Measurements from ENCODE around the gene TEX38. TPM values are rescaled to one million over a fixed set of nuclear protein-coding genes. Genes with fewer than 3 reads are reported as not detected.
"Not testable (repeated sequence)": the region's sequence is repeated elsewhere in the genome, so short reads cannot be mapped to it uniquely, and the experiment has no call there.

TEX38 gene
- total and polyA plus RNA-seq, 8 donors: 0.35 to 0.80 TPM; not detected in 6

- Histone ChIP-seq H3K36me3 (peaks cover 0 to 40% (median 8%) of the 10 kb centered on the region in 3 donors), H3K4me1 (no peaks in the 10 kb centered on the region), H3K27ac (no peak overlapping the region), H3K9me3 (no peaks in the 10 kb centered on the region), H3K4me3 (no peak overlapping the region), H3K27me3 (no peaks in the 10 kb centered on the region)
- ATAC-seq (no peak), DNase-seq (no peak), FAIRE-seq (no peak)
- WGBS, 2 donors: 92 to 97% methylated on average over 2 of the region's 2 CpGs
- intact Hi-C loops (cut with DNase I): no loop called here
- TF ChIP-seq, protein P1, sequence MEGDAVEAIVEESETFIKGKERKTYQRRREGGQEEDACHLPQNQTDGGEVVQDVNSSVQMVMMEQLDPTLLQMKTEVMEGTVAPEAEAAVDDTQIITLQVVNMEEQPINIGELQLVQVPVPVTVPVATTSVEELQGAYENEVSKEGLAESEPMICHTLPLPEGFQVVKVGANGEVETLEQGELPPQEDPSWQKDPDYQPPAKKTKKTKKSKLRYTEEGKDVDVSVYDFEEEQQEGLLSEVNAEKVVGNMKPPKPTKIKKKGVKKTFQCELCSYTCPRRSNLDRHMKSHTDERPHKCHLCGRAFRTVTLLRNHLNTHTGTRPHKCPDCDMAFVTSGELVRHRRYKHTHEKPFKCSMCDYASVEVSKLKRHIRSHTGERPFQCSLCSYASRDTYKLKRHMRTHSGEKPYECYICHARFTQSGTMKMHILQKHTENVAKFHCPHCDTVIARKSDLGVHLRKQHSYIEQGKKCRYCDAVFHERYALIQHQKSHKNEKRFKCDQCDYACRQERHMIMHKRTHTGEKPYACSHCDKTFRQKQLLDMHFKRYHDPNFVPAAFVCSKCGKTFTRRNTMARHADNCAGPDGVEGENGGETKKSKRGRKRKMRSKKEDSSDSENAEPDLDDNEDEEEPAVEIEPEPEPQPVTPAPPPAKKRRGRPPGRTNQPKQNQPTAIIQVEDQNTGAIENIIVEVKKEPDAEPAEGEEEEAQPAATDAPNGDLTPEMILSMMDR (IDR thresholded peaks at IDR 0.05): no peak
Observed at GRCh38 chr1:46653405-46653958, 18.2 kb upstream of the TEX38 start.

DNA sequence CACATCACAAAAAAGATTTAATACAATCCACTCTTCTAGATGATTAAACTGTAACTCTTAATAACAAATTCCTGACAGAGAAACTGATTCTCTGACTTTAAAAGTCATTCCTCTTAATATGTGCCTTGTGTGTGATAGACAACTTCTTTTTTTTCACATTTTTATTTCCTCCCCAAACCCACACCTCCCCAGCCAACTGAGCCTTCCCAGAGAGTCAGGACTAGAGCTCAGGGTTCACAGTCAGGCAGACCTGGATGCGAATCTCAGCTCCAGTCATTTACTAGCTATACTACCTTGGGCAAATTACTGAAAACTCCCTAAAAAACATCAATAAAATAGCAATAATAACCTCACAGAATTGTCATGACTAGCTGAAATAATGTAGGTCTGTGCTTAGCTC, 17.6 kb upstream of the TEX38 start:
- DNase-seq (no peak), FAIRE-seq (no peak), ATAC-seq (no peak)
- Histone ChIP-seq H3K27me3 (no peaks in the 10 kb centered on the region), H3K4me1 (no peaks in the 10 kb centered on the region), H3K9me3 (no peaks in the 10 kb centered on the region), H3K4me3 (no peak overlapping the region), H3K27ac (no peak overlapping the region), H3K36me3 (peaks cover 0 to 38% (median 8%) of the 10 kb centered on the region in 3 donors)
- intact Hi-C loops (cut with DNase I): no loop called here
- TF ChIP-seq, protein P1 (IDR thresholded peaks at IDR 0.05): no peak
- 100% methylated on average over 1 of the region's 1 CpG for WGBS, 2 donors

- peaks cover 0 to 31% (median 8%) of the 10 kb centered on the region in 3 donors for H3K36me3 ChIP-seq
- H3K4me3 ChIP-seq; ATAC-seq; H3K27ac ChIP-seq; H3K4me1 ChIP-seq; H3K27me3 ChIP-seq; FAIRE-seq; intact Hi-C loops (cut with DNase I); DNase-seq; H3K9me3 ChIP-seq: not testable (repeated sequence)
- WGBS, 2 donors: 100% methylated on average over 2 of the region's 2 CpGs
Observed at GRCh38 chr1:46654698-46655097, 17.0 kb upstream of the TEX38 start.

DNA sequence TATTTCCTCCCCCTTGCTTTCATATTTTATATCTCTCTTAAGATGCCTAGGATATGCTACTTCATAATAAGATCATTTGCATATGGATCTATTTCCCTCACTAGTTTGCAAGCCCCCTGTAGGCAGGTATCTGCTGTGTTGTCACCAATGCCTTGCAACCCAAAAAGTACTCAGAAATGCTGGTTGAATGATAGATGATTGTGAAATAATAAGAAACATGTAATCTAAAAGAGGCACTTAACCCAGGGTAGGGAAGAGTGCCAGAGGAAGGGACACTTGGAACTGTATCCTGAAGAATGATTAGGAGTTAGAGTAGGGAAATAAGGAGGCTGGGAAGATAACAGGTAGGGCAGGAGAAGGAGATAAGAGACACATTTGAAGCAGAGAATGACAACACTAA, 15.8 kb upstream of the TEX38 start:
- no peak for FAIRE-seq
- Histone ChIP-seq H3K36me3 (peaks cover 0 to 30% (median 8%) of the 10 kb centered on the region in 3 donors), H3K4me1 (no peaks in the 10 kb centered on the region), H3K27ac (no peak overlapping the region), H3K9me3 (no peaks in the 10 kb centered on the region), H3K27me3 (no peaks in the 10 kb centered on the region), H3K4me3 (no peak overlapping the region)
- no peak for DNase-seq
- TF ChIP-seq, protein P1 (IDR thresholded peaks at IDR 0.05): no peak
- no peak for ATAC-seq
- intact Hi-C loops (cut with DNase I): no loop called here

GRCh38 chr1:46656643-46657042, 15.0 kb upstream of the TEX38 start:
- H3K36me3 ChIP-seq: peaks cover 0 to 30% (median 8%) of the 10 kb centered on the region in 3 donors
- TF ChIP-seq, protein P1 (IDR thresholded peaks at IDR 0.05): no peak
- no peaks in the 10 kb centered on the region for H3K27me3 ChIP-seq
- no peak for FAIRE-seq
- WGBS, 2 donors: 81 to 88% methylated on average over 2 of the region's 2 CpGs
- H3K27ac ChIP-seq: no peak overlapping the region
- no peaks in the 10 kb centered on the region for H3K9me3 ChIP-seq
- H3K4me3 ChIP-seq: no peak overlapping the region
- intact Hi-C loops (cut with DNase I): no loop called here
- no peak for ATAC-seq
- no peak for DNase-seq
- no peaks in the 10 kb centered on the region for H3K4me1 ChIP-seq
